Tibial artery (tissue), 4 donors: Measurements from ENCODE around the gene CHTF8.

Source experiments
- DNase-seq, 2 donors: peaks; one replicate each; pipeline ENCODE4 v3.0.0-alpha.2; 2019
- H3K27ac ChIP-seq, 2 donors: fragments of 200-600 bp; sonication (generic) in 1 of 2; 1 replicate in 1 of 2; 2 replicates in 1 of 2; pipeline ENCODE4 v1.5.1; 2018 to 2019; ENCODE audit warnings: mild to moderate bottlenecking in 1 of 2
- H3K27me3 ChIP-seq, 2 donors: fragments of 200-600 bp; sonication (generic) in 1 of 2; one replicate each; pipeline versions ENCODE4 v1.5.1 to v1.6.0; 2016 to 2019
- H3K36me3 ChIP-seq, 3 donors: fragments of 200-600 bp; sonication (generic) in 2 of 3; one replicate each; pipeline ENCODE4 v1.5.1; 2016 to 2019; ENCODE audit warnings: mild to moderate bottlenecking in 2 of 3
- H3K4me1 ChIP-seq, 4 donors: fragments of 200-600 bp; sonication (generic) in 2 of 4; 1 replicate in 3 of 4; 2 replicates in 1 of 4; pipeline ENCODE4 v1.5.1; 2016 to 2019
- H3K4me3 ChIP-seq, 2 donors: fragments of 200-600 bp; sonication (generic) in 1 of 2; 1 replicate in 1 of 2; 2 replicates in 1 of 2; pipeline ENCODE4 v1.5.1; 2018 to 2019; ENCODE audit warnings: mild to moderate bottlenecking in 2 of 2
- H3K9me3 ChIP-seq, 3 donors: fragments of 200-600 bp; sonication (generic) in 1 of 3; one replicate each; pipeline ENCODE4 v1.5.1; 2016 to 2019
- CTCF ChIP-seq, 2 experiments: fragments of 200-600 bp in 1 of 2; fragments of 450-650 bp in 1 of 2; IDR thresholded peaks; one replicate each; pipeline ENCODE4 v1.5.1; 2017 to 2019; ENCODE audit warnings: antibody characterized with exemption in 2 of 2, mild to moderate bottlenecking in 1 of 2, moderate library complexity in 1 of 2
- intact Hi-C: fragments of 100-400 bp; cut with DNase I; formaldehyde crosslinking; loops from one replicate; pipeline ENCODE4 v1.15.0; 2023; ENCODE audit warnings: low total_unique reads

The CHTF8 gene

DNA sequence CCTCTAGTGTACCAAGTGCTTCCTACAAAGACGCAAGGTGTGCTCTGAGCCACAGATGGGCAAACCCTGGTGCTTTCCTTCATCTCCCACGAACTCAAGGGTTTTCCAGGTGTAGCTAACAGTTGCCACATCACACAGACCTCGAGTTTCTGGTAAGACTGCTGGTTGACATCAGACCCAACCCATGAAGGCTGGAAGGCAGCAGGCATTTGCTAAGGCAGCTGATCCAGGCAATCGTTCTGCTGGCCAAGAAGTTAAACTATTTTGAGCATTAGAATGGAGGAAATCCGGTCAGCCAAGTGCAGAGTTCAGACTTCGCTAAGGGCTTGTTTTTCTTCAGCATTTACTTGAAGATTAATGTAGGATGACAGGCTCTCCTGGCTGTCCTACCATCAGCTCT lies 15.5 kb downstream of the CHTF8 start:
- H3K4me3 ChIP-seq, result no peak overlapping the region
- H3K27ac ChIP-seq, result no peak overlapping the region
- no peak for DNase-seq
- intact Hi-C loops, result no loop called here
- H3K4me1 ChIP-seq, result peaks cover 0 to 15% (median 4%) of the 10 kb centered on the region in 4 donors
- no peak for TF ChIP-seq CTCF (IDR thresholded peaks at IDR 0.05)
- peaks cover 42 to 81% (median 76%) of the 10 kb centered on the region in 3 donors for H3K36me3 ChIP-seq
- no peaks in the 10 kb centered on the region for H3K9me3 ChIP-seq
- H3K27me3 ChIP-seq, result no peaks in the 10 kb centered on the region

- H3K4me1 ChIP-seq, result peaks cover 0 to 15% (median 4%) of the 10 kb centered on the region in 4 donors
- H3K36me3 ChIP-seq, result peaks cover 42 to 81% (median 80%) of the 10 kb centered on the region in 3 donors
- intact Hi-C loops, result no loop called here
- H3K4me3 ChIP-seq, result no peak overlapping the region
- H3K27me3 ChIP-seq, result no peaks in the 10 kb centered on the region
- H3K9me3 ChIP-seq, result no peaks in the 10 kb centered on the region
- TF ChIP-seq CTCF (IDR thresholded peaks at IDR 0.05), result no peak
- H3K27ac ChIP-seq, result no peak overlapping the region
- no peak for DNase-seq
These were observed 16.0 kb downstream of the CHTF8 start for GRCh38 chr16:69116256-69116875.

- no peaks in the 10 kb centered on the region for H3K27me3 ChIP-seq
- H3K4me1 ChIP-seq, result peaks cover 0 to 15% (median 4%) of the 10 kb centered on the region in 4 donors
- intact Hi-C loops, result no loop called here
- no peak overlapping the region for H3K27ac ChIP-seq
- H3K4me3 ChIP-seq, result no peak overlapping the region
- no peak for TF ChIP-seq CTCF (IDR thresholded peaks at IDR 0.05)
- no peak for DNase-seq
- H3K36me3 ChIP-seq, result peaks cover 39 to 78% (median 74%) of the 10 kb centered on the region in 3 donors
- no peaks in the 10 kb centered on the region for H3K9me3 ChIP-seq
These were observed 16.6 kb downstream of the CHTF8 start for GRCh38 chr16:69115837-69116236.

GRCh38 chr16:69115361-69115760 lies 17.0 kb downstream of the CHTF8 start:
- no peaks in the 10 kb centered on the region for H3K27me3 ChIP-seq
- intact Hi-C loops, result no loop called here
- H3K4me3 ChIP-seq, result no peak overlapping the region
- no peak for TF ChIP-seq CTCF (IDR thresholded peaks at IDR 0.05)
- no peak for DNase-seq
- H3K36me3 ChIP-seq, result peaks cover 34 to 77% (median 73%) of the 10 kb centered on the region in 3 donors
- no peak overlapping the region for H3K27ac ChIP-seq
- peaks cover 0 to 15% (median 4%) of the 10 kb centered on the region in 4 donors for H3K4me1 ChIP-seq
- H3K9me3 ChIP-seq, result no peaks in the 10 kb centered on the region

GRCh38 chr16:69114976-69115355 lies 17.4 kb downstream of the CHTF8 start:
- Histone ChIP-seq H3K36me3 (peaks cover 31 to 77% (median 73%) of the 10 kb centered on the region in 3 donors), H3K27me3 (no peaks in the 10 kb centered on the region), H3K9me3 (no peaks in the 10 kb centered on the region), H3K4me3 (no peak overlapping the region), H3K4me1 (peaks cover 0 to 15% (median 4%) of the 10 kb centered on the region in 4 donors), H3K27ac (no peak overlapping the region)
- intact Hi-C loops, result no loop called here
- DNase-seq, result no peak
- no peak for TF ChIP-seq CTCF (IDR thresholded peaks at IDR 0.05)
